ENCODE data around the gene HS6ST2.

DNA sequence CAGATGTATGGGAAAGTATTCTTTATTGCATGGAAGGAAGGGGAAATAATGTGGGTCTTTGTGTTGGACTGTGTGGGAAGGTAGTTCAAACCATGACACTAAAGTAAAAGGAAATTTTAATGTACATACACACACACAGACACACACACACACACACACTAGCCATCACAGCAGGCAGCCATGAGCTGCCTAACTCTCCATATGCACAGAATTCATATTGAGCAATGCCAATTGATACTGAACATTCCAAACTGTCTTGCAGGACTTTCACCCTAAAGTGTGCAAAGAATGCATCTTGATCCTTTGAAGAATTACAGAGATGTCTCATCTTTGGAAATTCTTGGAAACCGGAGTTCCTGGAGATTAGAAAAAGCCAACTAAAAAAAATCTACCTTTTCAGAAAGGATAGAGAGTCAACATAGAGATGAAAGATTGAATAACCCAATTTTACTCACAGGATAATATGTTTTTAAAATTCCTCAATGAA lies 349.0 kb downstream of the HS6ST2 start:
- TF ChIP-seq CTCF (IDR thresholded peaks at IDR 0.05) (no peak), POLR2A (IDR thresholded peaks at IDR 0.05) (no peak)
